EL (cell line): Measurements from ENCODE around the gene MAN1C1.
A peak's percentile ranks its signal among the peaks of the same experiment; 100 is the strongest.

ENCODE experiments used
- DNase-seq: peaks from one replicate; pipeline ENCODE4 v3.0.0-alpha.2; 2016

Gene MAN1C1

DNA sequence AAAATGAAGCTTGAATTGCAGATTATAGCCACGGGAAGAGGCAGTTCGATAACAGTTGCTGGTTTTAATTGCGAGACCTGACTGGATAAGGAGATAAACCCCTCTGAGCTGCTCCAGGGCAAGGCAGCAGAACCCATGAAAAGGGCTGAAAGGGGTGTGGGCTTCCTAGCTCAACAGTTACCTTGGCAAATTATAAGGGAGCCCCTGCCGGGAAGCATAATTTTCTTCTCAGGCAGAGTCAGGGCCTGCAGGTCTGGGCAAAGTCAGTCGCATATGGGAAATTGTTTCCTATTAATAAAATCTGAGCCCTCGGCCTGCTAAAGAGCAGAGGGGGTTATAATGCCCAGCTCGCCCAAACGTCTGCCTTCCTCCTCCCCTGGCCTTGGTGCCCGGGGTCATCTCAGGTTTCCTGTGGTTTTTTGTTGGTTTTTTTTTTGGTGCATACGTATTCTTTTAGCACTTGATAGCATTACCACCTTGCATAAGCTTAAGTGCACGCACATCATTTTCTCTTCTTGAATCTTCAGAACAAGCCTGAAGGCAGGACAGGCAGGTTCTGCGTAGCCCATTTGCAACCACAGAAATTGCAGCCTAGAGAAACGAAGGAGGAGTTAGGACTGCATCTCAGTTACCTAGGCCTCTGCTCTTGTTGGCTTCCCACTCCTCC lies 149.5 kb downstream of the MAN1C1 start:
- no peak for DNase-seq

DNA sequence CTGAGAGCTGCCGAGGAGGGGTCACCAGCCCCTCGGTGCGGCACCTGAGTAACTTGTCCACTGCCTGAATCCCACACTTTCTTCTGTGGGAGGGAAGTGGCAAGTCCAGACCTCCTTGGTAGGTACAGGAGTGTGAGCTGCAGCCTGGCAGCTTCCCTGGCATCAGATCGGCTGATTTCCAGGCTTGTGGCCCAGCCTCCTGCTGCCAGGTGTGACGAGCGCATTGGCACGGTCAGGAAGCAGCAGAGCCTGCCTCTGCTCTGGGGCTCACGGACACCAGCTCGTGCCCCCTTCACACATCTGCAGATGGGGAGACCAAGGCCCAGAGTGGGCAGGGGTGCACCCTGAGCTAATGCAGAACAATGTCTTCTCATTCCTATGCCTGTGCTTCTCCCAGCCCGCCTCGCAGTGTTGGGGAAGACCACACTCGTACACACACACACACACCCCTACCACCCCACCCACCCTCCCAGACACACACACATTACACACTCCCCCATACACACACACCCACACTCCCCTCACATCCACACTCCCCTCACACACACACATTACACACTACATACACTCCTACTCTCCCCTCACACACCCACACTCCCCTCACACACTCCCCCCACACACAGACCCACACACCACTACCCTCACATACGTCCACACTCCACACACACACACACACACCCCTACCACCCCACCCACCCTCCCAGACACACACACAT lies 150.3 kb downstream of the MAN1C1 start:
- DNase-seq, result no peak

DNA sequence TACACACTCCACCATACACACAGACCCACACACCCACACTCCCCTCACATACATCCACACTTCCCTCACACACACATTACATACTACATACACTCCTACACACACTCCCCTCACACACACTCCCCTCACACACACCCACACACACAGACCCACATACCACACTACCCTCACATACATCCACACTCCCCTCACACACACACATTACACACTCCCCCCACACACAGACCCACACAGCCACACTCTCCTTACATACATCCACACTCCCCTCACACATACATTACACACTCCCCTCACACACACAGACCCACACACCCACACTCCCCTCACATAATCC lies 150.8 kb downstream of the MAN1C1 start:
- no peak for DNase-seq

DNA sequence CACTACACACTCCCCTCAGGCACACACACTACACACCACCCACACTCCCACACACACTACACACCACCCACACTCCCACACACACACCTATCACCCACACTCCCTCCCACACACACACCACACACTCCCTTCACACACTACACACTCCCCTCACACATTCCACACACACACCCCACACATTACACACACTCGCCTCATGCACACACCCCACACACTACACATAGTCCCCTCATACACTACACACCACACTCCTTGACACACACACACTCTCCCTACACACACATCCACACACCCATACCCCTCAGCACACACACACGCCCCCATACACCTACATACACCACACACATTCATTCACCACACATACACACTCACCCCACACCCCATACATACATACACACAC lies 152.4 kb downstream of the MAN1C1 start:
- no peak for DNase-seq

DNA sequence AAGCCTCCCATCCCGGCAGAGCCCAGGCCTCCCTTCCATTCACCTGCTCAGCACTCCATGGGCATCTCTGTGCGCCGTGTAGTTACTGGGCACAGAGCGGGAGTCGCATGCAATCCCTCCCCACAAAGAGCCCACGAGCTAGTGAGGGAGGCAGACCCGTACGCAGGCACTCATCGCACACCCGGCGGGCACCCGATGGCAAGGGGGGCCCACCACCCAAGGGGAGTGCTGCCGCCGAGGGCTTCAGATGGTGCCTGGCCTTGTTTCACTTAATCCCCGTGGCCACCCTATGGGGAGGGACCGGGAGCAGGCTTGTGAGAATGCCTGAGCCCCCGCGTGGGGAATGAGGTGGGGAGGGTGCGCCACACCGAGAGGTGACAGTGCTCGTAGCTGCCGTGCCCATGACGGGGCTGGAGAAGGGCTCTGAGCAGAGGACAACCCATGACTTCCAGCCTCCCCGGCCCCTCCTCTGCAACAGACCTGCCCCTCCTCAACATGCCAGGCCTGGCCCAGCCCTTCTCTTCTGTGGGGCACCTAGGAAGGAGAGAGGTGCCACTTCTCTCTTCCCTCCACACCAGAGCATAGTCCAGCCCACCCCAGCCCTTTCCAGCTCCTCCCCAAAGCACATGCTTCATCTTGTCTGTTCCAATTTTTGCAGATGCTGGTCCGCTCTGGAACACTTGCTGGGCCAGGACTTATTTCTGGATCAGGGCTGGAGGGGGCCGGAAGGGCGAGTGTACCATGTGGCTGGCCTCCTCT lies 153.2 kb downstream of the MAN1C1 start:
- DNase-seq, result no peak

DNA sequence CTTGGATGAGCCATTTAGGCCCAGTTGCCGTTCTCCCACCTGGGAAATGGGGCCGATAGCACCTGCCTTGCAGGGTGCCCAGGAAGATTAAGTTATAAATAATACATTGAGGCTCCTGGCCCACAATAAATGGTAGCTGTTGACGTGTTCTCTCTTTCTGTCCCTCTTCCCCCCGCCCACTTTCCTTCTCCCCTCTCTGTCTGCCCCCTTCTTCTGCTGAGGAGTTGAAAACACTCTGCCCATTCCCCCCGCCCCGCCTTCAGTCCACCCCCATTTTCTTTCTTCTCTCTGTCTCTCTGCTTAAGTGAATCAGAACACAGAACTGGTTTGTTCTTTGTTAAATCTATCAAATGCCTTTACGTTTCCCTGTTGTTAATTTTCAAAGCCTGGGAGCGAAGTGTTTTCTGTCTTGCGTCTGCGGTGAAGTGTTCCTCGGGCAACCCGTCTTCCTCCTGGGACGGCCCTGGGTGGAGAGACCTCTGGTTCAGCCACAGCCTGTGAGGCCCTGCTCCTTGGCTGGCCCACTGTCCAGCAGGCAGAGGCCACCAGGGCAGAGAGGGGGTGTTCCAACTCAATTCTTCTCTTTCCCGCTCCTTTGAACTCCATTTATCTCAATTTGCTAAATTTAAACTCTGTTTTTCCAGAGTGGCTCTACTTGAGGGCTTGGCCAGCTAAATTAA lies 154.1 kb downstream of the MAN1C1 start:
- DNase-seq, result no peak

DNA sequence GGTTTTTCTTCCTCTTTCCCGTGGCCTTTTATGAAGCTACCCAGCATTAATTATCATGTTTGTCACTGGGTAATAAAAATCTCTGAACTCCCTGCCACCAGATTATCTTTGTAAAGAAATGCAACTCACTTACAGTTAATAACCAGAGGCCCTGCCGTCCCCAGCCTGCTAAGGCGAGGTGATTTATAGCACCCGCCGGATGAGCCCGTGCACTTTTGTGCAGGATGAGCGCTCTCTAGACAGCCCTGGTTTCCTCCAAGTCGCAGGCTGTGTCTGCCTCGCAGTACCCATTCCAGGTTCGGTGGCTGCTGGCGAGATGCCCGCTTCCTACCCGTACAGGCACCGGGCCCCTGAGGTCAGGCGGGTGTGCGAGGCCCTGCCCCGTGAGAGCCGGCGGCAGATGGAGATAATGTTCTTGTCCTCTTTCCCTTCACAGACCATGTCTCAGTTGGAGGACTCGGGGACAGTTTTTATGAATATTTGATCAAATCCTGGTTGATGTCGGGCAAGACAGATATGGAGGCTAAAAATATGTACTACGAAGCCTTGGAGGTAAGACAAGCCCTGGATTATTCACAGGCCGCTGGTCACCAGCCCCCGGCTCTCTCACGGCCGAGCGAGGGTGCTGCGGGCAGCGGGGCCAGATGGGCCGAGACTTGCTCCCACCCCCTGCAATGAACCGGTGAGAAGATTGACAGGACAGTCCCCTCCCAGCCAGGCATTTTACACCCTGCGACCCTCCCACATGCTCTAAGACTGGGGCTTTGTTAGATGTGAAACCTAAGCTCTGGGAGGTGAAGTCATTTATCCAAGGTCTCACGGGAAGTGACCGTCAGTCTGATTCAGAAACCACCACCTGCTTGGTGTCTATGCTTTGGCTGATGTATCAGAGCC lies 154.9 kb downstream of the MAN1C1 start:
- DNase-seq, result no peak

DNA sequence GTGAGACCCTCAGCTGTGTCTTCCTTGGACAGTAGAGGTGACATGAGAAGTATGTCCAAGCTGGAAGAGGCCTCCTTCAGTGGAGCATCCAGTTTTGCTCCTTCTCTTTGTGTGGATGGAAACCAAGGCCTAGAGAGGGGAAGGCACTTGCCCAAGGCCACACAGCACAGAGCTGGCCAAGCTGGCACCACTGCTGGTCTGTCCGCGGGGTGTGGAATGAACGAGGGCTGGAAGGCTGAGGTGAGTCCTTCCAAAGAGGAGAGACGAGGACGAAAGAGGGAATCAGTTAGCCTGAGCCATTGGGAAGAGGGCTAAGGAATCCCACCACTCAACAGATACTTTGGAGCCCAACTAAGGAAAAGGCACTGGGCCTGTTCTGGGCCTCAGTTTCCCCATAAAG lies 155.6 kb downstream of the MAN1C1 start:
- DNase-seq, result no peak

DNA sequence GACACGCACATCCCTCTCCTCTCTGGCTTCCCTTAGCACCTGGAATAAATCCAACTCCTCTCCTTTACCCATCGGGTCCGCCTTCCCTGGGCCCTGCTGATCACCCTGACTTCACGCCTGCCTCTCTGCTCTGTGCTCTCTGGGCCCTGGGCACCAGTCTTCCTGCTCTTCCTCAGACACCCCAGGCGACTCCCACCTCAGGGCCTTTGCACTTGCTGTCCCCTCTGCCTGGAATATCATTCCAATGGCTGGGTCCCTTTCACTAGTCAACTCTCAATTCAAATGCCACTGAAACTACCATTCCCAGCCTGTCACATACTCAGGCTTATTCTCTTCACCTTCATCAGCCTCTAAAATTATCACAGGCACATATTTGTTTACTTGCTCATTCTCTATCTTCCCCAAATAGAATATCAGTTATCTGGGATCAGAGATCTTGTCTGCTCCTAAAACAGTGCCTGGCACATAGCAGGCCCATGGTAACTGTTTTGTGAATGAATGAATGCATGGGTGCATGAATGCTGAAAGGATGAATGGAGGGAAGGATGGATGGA lies 156.2 kb downstream of the MAN1C1 start:
- no peak for DNase-seq

DNA sequence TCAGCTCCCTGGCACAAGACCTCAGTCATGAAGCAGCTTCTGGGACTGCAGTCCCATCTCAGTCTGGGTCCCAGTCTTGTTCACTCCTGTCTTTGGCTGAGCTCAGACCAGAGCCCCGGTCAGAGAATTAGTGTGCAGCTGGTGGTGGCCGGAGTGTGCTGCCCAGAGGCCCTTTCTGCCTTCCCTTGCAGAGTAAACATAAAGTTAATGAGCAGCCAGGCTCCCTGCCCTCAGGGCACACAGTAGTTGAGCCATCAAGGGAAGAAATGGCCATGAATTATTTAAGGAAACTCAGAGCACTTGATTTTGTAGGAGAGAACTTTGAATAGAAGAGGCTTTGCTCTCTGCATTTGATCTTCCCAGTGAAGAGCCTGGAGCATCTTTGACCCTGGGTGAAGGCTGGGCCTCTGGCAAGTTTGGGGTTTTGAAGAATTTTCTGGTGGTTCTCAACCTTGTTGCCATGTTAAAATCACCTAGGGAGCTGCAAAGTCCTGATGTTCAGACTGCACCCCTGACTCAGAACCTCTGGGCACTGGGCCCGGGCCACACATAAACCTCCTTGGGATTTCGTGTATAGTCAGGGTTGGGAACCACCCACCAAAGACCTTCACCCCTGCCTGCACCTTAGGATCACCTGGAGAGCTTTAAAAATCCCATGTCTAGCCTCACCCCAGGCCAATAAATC lies 157.0 kb downstream of the MAN1C1 start:
- DNase-seq, result peak; percentile 77

DNA sequence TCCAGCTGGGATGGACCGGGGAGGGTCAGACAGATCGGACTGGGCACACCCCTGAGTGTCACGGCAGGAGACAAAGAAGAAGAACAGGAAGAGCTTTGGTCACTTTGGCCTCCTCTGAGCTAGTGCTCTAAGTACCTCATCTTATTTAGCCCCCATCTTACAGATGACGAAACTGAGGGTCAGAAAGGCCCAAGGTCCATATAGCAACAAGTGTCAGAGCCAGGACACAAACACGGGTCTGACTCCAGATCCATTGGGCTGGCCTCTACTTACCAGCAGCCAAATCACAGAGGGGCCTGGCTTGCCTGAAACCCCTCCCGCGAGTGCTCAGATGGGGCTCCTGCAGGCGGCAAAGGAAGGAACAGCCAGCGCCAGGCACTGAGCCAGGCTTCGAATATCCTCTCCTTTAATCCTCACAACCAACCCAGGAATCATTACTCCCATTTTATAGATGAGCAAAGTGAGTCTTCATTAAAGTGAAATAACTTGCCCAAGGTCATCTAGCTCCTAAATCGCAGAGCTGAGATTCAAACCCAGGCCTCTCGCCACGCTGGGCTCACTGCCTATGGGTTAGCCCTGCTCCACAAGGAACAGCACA lies 157.7 kb downstream of the MAN1C1 start:
- no peak for DNase-seq

DNA sequence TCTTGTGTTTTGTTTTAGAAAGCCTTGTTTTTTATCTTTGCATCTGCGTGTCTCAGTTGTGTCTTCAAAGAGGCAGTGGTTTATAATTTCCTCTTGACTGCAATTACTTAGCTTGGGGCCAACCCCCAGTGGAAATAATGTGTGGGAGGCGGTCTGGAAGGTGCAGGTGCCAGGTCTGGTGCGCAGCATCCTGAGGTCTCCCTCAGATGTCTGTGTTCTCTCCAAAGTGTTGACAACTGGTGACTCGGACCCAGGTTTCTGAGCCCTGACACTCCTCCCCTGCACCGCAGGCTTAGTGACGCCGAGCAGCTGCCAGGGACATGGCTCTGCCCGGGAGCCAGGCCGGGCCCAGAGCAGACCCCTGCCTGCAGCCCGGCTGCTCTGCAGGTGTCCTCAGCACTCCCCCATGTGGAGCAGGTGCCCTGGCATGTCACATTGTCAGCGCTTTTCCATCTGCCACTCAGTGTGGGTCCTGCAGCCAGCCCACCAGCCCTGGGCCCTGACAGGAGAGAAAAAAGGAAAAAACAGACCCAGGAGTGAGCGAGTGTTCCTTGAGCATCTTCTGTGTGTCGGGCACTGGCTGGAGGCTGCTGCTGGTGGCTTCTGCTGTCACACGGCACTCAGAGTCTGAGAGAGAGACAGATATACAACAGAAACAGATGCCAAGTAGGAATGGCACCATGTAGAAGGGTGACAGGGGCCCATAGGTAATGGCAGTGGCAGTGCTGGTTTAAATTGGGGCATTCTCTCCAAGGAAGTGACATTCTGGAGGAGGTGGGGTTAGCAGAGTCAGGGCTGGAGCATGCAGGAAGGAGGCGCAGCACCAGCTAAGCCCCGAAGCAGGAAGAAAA lies 158.6 kb downstream of the MAN1C1 start:
- no peak for DNase-seq

DNA sequence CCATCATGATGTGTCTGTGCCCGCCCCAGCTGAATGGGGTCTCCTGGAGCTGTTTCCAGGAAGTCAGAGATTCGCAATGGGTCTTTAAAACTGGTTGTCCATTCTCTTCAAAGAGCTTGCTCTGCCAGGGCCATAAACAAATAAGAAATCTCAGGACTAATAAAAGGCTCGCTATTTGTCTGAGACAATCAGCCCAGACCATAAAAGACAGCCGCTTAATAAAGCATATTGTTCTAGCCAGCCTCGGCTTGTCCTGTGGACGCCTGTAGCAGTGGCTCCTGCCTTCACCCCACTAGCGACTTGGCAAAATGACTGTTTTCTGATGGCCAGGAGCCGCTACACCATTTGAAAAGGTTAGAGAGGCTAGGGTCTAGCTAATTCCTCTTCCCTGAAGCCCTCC lies 162.8 kb downstream of the MAN1C1 start:
- no peak for DNase-seq

DNA sequence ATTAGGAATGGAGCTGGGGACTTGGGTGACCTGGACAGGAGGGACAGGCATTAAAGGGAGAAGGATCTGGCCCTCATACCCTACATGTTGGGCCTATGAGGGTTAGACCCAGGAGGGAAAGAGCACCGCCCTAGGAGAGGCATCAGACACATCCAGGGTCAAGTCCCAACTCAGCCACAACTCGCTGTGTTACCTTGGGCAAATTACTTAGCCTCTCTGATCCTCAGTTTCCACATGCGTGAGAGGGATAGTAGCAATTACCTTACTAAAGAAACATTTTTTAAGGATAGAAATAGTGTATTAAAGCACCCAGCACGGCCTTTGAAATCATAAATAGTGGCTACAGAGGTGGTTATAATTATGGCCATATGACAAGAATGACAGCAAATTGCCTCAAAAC lies 163.3 kb downstream of the MAN1C1 start:
- DNase-seq, result no peak

DNA sequence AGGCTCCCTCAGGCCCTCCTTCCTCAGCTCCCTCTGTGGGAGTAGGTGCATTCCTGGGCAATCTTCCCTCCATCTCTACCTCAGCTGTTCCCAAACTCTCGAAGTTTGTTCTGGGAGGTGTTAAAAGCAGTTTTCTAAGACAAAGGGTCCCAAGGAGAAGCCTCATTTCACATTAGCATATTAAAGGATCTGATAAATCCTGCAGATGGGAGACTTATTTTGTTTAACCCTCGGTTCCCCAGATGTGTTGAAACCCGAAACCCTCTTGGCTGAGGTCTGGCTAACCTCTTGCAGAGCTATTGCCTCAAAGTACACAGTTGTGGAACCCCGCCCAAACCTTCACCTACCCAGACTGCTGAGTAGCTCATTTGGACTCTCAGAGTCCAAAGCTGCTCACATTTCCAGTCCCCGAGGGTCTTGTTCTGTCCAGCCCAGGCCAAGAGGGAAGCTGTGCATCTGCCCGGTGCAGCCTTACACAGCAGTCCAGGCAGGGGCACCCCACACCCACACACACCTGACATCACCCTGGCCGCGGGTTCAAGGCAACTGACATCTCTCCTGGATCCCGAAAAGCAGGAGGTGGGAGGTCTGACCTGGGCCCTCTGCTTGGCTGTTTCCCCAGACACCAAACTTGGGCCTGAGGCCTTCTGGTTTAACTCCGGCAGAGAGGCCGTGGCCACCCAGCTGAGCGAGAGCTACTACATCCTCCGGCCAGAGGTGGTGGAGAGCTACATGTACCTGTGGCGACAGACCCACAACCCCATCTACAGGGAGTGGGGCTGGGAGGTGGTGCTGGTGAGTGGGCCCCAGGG lies 163.9 kb downstream of the MAN1C1 start:
- DNase-seq, result no peak

DNA sequence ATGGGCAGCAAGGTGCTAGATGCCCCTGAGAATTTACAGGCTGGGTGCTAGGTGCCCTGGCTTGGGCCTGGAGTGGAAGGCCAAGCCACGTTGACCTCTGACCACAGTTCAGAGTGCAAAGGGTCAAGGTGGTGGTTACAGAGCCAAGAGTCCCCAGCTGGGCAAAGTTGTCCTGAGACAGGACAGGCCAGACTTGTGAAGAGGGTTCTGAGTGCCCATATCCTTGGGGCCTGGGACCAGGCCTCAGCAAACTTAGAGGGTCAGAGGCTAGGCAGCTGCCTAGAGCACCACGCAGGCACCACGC lies 164.5 kb downstream of the MAN1C1 start:
- DNase-seq, result no peak

DNA sequence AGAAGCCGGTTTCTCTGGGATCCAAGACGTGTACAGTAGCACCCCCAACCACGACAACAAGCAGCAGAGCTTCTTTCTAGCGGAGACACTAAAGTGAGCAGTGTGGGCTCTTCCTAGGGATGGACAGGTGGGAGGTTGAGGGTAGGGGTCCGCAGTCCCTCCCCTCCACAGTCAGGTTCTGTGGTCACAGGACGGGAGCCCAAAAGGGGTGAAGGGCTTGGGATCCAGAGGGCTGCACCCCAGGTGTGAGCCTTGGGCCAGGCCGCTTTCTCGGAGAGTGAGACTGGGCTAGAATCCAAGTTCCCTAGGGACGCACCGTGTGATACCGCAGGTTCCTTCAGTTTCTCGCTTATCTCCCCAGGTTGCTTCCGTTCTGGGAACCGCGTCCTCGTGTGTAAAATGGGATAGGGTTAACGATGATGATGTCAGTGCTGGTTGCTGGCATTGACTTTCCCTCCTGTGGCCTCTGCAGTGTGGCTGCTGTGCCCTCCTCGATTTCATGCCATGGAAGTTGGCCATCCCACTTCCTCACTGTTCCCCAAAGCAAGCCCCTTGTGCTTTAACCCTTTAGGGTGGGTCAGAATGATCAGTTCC lies 166.1 kb downstream of the MAN1C1 start:
- no peak for DNase-seq

DNA sequence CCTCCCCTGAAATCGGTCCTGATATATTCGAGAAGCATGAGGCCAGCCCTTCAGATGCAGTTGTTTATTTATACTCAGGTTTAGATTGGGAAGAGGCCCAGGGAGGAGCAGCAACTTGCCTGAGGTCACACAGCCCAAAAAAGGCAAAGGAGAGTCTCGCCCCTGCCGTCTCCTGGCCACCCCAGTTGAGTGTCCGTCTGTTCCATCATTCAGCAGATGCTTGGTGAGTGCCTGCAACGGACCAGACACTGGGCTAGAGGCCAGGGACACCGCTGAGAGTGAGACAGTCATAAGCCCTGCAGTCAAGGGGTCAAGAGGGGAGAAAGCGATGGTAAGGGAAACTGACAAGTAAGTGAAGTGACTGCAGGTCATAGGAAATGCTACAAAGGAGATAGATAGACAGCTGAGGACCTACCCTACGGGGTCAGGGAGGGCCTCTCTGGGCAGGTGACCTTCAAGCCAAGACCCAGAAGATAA lies 168.0 kb downstream of the MAN1C1 start:
- DNase-seq, result peak; percentile 69
